CD4-positive, alpha-beta memory T cell (primary cell): ENCODE results near the gene POLN. TPM values are rescaled to one million over a fixed set of nuclear protein-coding genes. Genes with fewer than 3 reads are reported as not detected.

Experiments used
- CTCF ChIA-PET: fragments of 350-600 bp; sonication (Branson Sonifier 250); formaldehyde crosslinking; loops from one replicate; lab custom pipeline; 2021; ENCODE audit warnings: inconsistent platforms; ENCODE audit not compliant: partially characterized antibody; lab: Charles Lee
- POLR2A ChIA-PET: fragments of 350-600 bp; sonication (Branson Sonifier 250); formaldehyde crosslinking; loops from one replicate; lab custom pipeline; 2021; ENCODE audit not compliant: partially characterized antibody; lab: Charles Lee
- DNase-seq, 5 donors: peaks; one replicate each; pipeline versions ENCODE4 v3.0.0 to v3.0.0-alpha.2; 2020 to 2022; ENCODE audit warnings: mixed read lengths in 1 of 5
- H3K27ac ChIP-seq: one replicate; pipeline ENCODE4 v1.7.0; 2013; ENCODE audit warnings: low read depth, low read length
- H3K27me3 ChIP-seq: 2 replicates; pipeline ENCODE4 v1.7.0; 2013; ENCODE audit warnings: mild to moderate bottlenecking, low read length, moderate library complexity; ENCODE audit not compliant: insufficient read depth
- H3K36me3 ChIP-seq: 2 replicates; pipeline ENCODE4 v1.7.0; 2013; ENCODE audit warnings: mild to moderate bottlenecking, low read length, moderate library complexity; ENCODE audit not compliant: insufficient read depth
- H3K4me1 ChIP-seq: 2 replicates; pipeline ENCODE4 v1.7.0; 2013; ENCODE audit warnings: mild to moderate bottlenecking, low read length, moderate library complexity; ENCODE audit not compliant: insufficient read depth
- H3K4me3 ChIP-seq, 2 donors: one replicate each; pipeline ENCODE4 v1.7.0; 2013; ENCODE audit warnings: low read length in 2 of 2, mild to moderate bottlenecking in 1 of 2
- H3K9me3 ChIP-seq, 2 donors: one replicate each; pipeline ENCODE4 v1.7.0; 2013; ENCODE audit warnings: low read length in 2 of 2, control low read depth in 1 of 2; ENCODE audit not compliant: control insufficient read depth in 1 of 2
- H3K27ac Mint-ChIP-seq, 7 donors: one replicate each; pipeline ENCODE4 v1.8.0; 2020 to 2021; ENCODE audit warnings: mixed read lengths in 7 of 7, mild to moderate bottlenecking in 6 of 7, inconsistent platforms in 3 of 7, moderate library complexity in 3 of 7
- H3K27me3 Mint-ChIP-seq, 2 donors: one replicate each; pipeline ENCODE4 v1.8.0; 2020 to 2021; ENCODE audit warnings: mixed read lengths in 2 of 2
- H3K36me3 Mint-ChIP-seq, 2 donors: one replicate each; pipeline ENCODE4 v1.8.0; 2020 to 2021; ENCODE audit warnings: mixed read lengths in 2 of 2, inconsistent platforms in 1 of 2, mild to moderate bottlenecking in 1 of 2
- H3K4me1 Mint-ChIP-seq, 4 donors: one replicate each; pipeline ENCODE4 v1.8.0; 2020 to 2021; ENCODE audit warnings: mixed read lengths in 4 of 4, mild to moderate bottlenecking in 1 of 4
- H3K4me3 Mint-ChIP-seq, 8 donors: one replicate each; pipeline ENCODE4 v1.8.0; 2020 to 2021; ENCODE audit warnings: mixed read lengths in 8 of 8, mild to moderate bottlenecking in 7 of 8, moderate library complexity in 6 of 8, inconsistent platforms in 3 of 8
- H3K9me3 Mint-ChIP-seq, 8 donors: one replicate each; pipeline ENCODE4 v1.8.0; 2020 to 2021; ENCODE audit warnings: mixed read lengths in 8 of 8, mild to moderate bottlenecking in 5 of 8, inconsistent platforms in 3 of 8, moderate library complexity in 1 of 8
- intact Hi-C: fragments of 100-400 bp; cut with micrococcal nuclease; formaldehyde crosslinking; loops from one replicate; pipeline ENCODE4 v1.15.1; 2023
- polyA plus RNA-seq, 2 donors: library from polyadenylated mRNA; unstranded; fragments of 300-500 nt; fragmentation: Illumina TruSeq; gene quantifications; one replicate each; pipeline ENCODE4 v1.2.3, GENCODE V29; 2021
- total RNA-seq, 2 experiments: library from RNA; stranded (reverse); gene quantifications; one replicate each; pipeline ENCODE4 v1.2.3, GENCODE V29; 2021

POLN gene
- total and polyA plus RNA-seq, 4 experiments from 2014 or later: 0.24 to 4.4 (median 2.8) TPM

GRCh38 chr4:2154215-2154740 lies 87.6 kb downstream of the POLN start:
- Histone ChIP-seq H3K27ac (no peak overlapping the region), H3K4me1 (no peaks in the 10 kb centered on the region), H3K4me3 (no peak overlapping the region), H3K36me3 (no peaks in the 10 kb centered on the region), H3K27me3 (no peaks in the 10 kb centered on the region), H3K9me3 (no peaks in the 10 kb centered on the region)
- intact Hi-C loops: no loop called here
- CTCF ChIA-PET: interaction anchor here (1.1 kb wide), 1 partner anchor 8 kb away, joined by 4 read pairs; no protein-coding TSS in a partner anchor
- Mint-ChIP-seq H3K36me3 (peaks cover 5% of the 10 kb centered on the region in 2 donors), H3K4me1 (no peaks in the 10 kb centered on the region), H3K27ac (no peak overlapping the region), H3K4me3 (no peak overlapping the region), H3K9me3 (peaks cover 0 to 13% (median 3%) of the 10 kb centered on the region in 8 donors), H3K27me3 (no peaks in the 10 kb centered on the region)
- POLR2A ChIA-PET: no interaction called here
- DNase-seq: no peak

- H3K4me3 Mint-ChIP-seq: no peak overlapping the region
- DNase-seq: no peak
- POLR2A ChIA-PET: no interaction called here
- H3K9me3 Mint-ChIP-seq: peaks cover 0 to 13% (median 3%) of the 10 kb centered on the region in 8 donors
- intact Hi-C loops: no loop called here
- no peaks in the 10 kb centered on the region for H3K4me1 Mint-ChIP-seq
- H3K36me3 Mint-ChIP-seq: peaks cover 5 to 8% of the 10 kb centered on the region in 2 donors
- H3K27ac Mint-ChIP-seq: no peak overlapping the region
- Histone ChIP-seq H3K9me3 (no peaks in the 10 kb centered on the region), H3K4me3 (no peak overlapping the region), H3K27me3 (no peaks in the 10 kb centered on the region), H3K36me3 (no peaks in the 10 kb centered on the region), H3K27ac (no peak overlapping the region), H3K4me1 (no peaks in the 10 kb centered on the region)
- CTCF ChIA-PET: interaction anchor here (0.6 kb wide), 1 partner anchor 39 kb away, joined by 3 read pairs; no protein-coding TSS in a partner anchor
- no peaks in the 10 kb centered on the region for H3K27me3 Mint-ChIP-seq
These were observed 90.4 kb downstream of the POLN start for GRCh38 chr4:2151544-2151943.

GRCh38 chr4:2150076-2150475 lies 91.8 kb downstream of the POLN start:
- Histone ChIP-seq H3K36me3 (no peaks in the 10 kb centered on the region), H3K27me3 (no peaks in the 10 kb centered on the region), H3K9me3 (no peaks in the 10 kb centered on the region), H3K4me3 (no peak overlapping the region), H3K27ac (no peak overlapping the region), H3K4me1 (no peaks in the 10 kb centered on the region)
- peaks cover 2 to 8% of the 10 kb centered on the region in 2 donors for H3K36me3 Mint-ChIP-seq
- no peak overlapping the region for H3K27ac Mint-ChIP-seq
- CTCF ChIA-PET: interaction anchor here (1.2 kb wide), 1 partner anchor 70 kb away, joined by 3 read pairs; no protein-coding TSS in a partner anchor
- no peaks in the 10 kb centered on the region for H3K27me3 Mint-ChIP-seq
- peaks cover 0 to 9% (median 3%) of the 10 kb centered on the region in 8 donors for H3K9me3 Mint-ChIP-seq
- POLR2A ChIA-PET: no interaction called here
- intact Hi-C loops: no loop called here
- H3K4me3 Mint-ChIP-seq: no peak overlapping the region
- DNase-seq: no peak
- H3K4me1 Mint-ChIP-seq: no peaks in the 10 kb centered on the region

DNA sequence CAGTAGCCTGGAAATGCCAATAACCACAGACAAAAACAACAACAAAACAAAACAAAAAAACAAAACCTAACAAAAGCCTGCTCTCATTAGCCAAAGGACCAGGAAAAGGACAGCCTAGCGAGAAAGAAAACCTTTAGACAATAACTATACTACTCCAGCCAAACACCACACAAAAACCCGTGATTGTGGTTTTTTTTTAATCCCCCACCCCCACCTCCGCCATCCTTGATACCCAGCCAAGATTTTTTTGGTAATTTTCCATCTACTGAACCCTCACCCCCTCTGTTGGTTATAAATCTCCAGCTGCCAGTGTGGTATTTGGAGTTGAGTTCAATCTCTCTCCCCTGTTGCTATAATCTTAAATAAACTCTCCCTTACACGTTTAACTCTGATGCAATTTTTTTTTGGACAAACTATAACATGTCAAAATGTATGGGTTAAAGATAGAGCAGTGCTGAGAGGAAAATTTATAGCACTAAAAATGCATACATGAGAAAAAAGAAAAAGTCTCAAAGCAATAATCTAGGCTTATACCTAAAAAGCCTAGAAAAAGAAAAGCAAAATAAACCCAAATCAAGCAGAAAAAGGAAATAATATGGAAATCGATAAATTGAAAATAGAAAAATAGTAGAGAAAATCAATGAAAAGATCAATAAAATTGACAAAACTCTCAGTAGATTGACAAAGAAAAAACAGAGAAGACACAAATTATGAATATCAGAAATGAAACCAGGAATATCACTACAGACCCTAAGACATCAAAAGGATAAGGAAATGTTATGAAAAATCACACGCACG lies 99.1 kb downstream of the POLN start:
- Mint-ChIP-seq H3K27me3 (no peaks in the 10 kb centered on the region), H3K36me3 (peaks cover 0 to 3% of the 10 kb centered on the region in 2 donors), H3K9me3 (no peaks in the 10 kb centered on the region), H3K4me3 (no peak overlapping the region), H3K27ac (peak overlapping the region in 2 of 7 donors; percentile 42 to 75), H3K4me1 (peaks cover 8 to 20% (median 11%) of the 10 kb centered on the region in 4 donors)
- intact Hi-C loops: no loop called here
- POLR2A ChIA-PET: no interaction called here
- H3K4me3 ChIP-seq: no peak overlapping the region
- H3K4me1 ChIP-seq: no peaks in the 10 kb centered on the region
- no peaks in the 10 kb centered on the region for H3K27me3 ChIP-seq
- H3K9me3 ChIP-seq: no peaks in the 10 kb centered on the region
- CTCF ChIA-PET: no interaction called here
- no peak for DNase-seq
- H3K27ac ChIP-seq: no peak overlapping the region
- H3K36me3 ChIP-seq: no peaks in the 10 kb centered on the region

GRCh38 chr4:2141762-2142451 lies 100.0 kb downstream of the POLN start:
- ChIA-PET CTCF (no interaction called here), POLR2A (no interaction called here)
- no peaks in the 10 kb centered on the region for H3K9me3 Mint-ChIP-seq
- peak overlapping the region in 6 of 7 donors; percentile 6 to 77 (median 46) for H3K27ac Mint-ChIP-seq
- no peak overlapping the region for H3K4me3 ChIP-seq
- H3K4me3 Mint-ChIP-seq: peak overlapping the region in 1 of 8 donors; percentile 62
- intact Hi-C loops: no loop called here
- H3K9me3 ChIP-seq: no peaks in the 10 kb centered on the region
- no peaks in the 10 kb centered on the region for H3K4me1 ChIP-seq
- DNase-seq: no peak
- no peaks in the 10 kb centered on the region for H3K27me3 ChIP-seq
- no peaks in the 10 kb centered on the region for H3K36me3 ChIP-seq
- H3K27ac ChIP-seq: no peak overlapping the region
- H3K36me3 Mint-ChIP-seq: no peaks in the 10 kb centered on the region
- H3K27me3 Mint-ChIP-seq: no peaks in the 10 kb centered on the region
- peaks cover 9 to 20% (median 11%) of the 10 kb centered on the region in 4 donors for H3K4me1 Mint-ChIP-seq

DNA sequence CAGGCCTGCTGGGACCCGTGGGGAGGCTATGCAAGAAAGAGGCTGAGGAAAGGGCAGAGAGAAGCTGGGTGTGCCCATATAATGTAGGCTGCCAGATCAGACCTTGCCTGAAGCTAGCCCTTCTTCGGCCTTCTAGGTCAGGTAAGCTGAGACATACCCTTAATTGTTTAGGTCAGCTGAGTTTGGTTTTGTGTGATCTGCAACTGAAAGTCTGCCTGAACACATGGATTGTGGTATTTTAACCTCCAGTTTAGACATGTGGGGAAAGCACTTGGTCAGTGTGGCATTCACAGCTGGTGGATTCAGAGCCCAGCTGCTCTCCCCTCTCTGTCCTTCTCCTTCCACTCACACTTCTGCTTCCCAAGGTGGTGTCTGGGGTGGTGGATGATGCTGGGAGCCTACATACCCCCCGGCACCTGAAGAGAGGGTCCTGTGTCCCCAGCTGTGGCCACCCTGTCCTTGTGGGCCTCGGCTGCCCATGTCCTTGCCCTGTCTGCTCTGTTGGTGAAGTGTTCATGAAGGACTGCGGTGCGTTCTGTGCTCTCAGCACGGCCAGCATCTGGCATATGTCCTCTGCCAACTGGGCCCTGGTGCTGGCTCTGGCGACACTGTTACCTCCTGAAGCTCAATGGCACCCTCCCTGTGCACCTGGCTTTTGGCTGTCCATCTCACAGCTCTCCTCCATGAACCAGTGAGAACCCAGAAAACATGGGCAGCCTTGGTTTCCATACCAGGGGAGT lies 100.7 kb downstream of the POLN start:
- Mint-ChIP-seq H3K36me3 (no peaks in the 10 kb centered on the region), H3K27ac (peak overlapping the region in 1 of 7 donors; percentile 55), H3K27me3 (no peaks in the 10 kb centered on the region), H3K4me3 (no peak overlapping the region), H3K4me1 (peaks cover 9 to 20% (median 11%) of the 10 kb centered on the region in 4 donors), H3K9me3 (no peaks in the 10 kb centered on the region)
- Histone ChIP-seq H3K27ac (no peak overlapping the region), H3K4me1 (no peaks in the 10 kb centered on the region), H3K36me3 (no peaks in the 10 kb centered on the region), H3K4me3 (no peak overlapping the region), H3K9me3 (no peaks in the 10 kb centered on the region), H3K27me3 (no peaks in the 10 kb centered on the region)
- no peak for DNase-seq
- POLR2A ChIA-PET: no interaction called here
- CTCF ChIA-PET: no interaction called here
- intact Hi-C loops: no loop called here
